HepG2 (cell line): ENCODE data around the gene LIPT1. TPM values are rescaled to one million over a fixed set of nuclear protein-coding genes. Genes with fewer than 3 reads are reported as not detected.

ENCODE experiments used
- CREB1 ChIP-seq, 2 experiments: fragments of 450-650 bp in 1 of 2; IDR thresholded peaks; 2 replicates each; pipeline ENCODE4 v1.6.1; 2016 to 2017; ENCODE audit warnings: control low read depth in 1 of 2, mild to moderate bottlenecking in 1 of 2, missing compliant biosample characterization in 1 of 2, missing genetic modification characterization in 1 of 2
- FLYWCH1 ChIP-seq: sonication (generic); formaldehyde crosslinking; IDR thresholded peaks from 2 replicates; pipeline ENCODE4 v1.8.1; 2023; ENCODE audit warnings: mild to moderate bottlenecking, missing genetic modification reagents
- HNRNPK ChIP-seq: fragments of 200-400 bp; formaldehyde crosslinking; IDR thresholded peaks from 2 replicates; pipeline ENCODE4 v1.6.1; 2018; ENCODE audit warnings: low read length, low read depth, moderate library complexity, mild to moderate bottlenecking; ENCODE audit not compliant: poor library complexity, severe bottlenecking
- ISL2 ChIP-seq: sonication (generic); formaldehyde crosslinking; IDR thresholded peaks from 2 replicates; pipeline ENCODE4 v1.5.0; 2020; ENCODE audit warnings: missing genetic modification reagents
- MIER2 ChIP-seq: IDR thresholded peaks from 2 replicates; pipeline ENCODE4 v1.6.1; 2016; ENCODE audit warnings: missing biosample characterization, missing genetic modification reagents
- PAWR ChIP-seq: sonication (generic); formaldehyde crosslinking; IDR thresholded peaks from 2 replicates; pipeline ENCODE4 v1.4.0; 2020; ENCODE audit warnings: missing genetic modification reagents, mild to moderate bottlenecking, borderline replicate concordance
- STAT5B ChIP-seq: sonication (generic); formaldehyde crosslinking; IDR thresholded peaks from 2 replicates; pipeline ENCODE4 v1.4.0; 2020; ENCODE audit warnings: missing genetic modification reagents
- ZNF333 ChIP-seq: sonication (generic); formaldehyde crosslinking; IDR thresholded peaks from 2 replicates; pipeline ENCODE4 v1.4.0; 2020; ENCODE audit warnings: mild to moderate bottlenecking, missing genetic modification reagents, borderline replicate concordance
- ZNF777 ChIP-seq: sonication (generic); formaldehyde crosslinking; IDR thresholded peaks from 2 replicates; pipeline ENCODE4 v1.4.0; 2020; ENCODE audit warnings: missing genetic modification reagents
- ZNF780A ChIP-seq: sonication (generic); formaldehyde crosslinking; IDR thresholded peaks from 2 replicates; pipeline ENCODE4 v1.8.0; 2022; ENCODE audit warnings: mild to moderate bottlenecking, missing genetic modification reagents, moderate library complexity
- polyA plus RNA-seq, 8 experiments: library from polyadenylated mRNA; depleted of rRNA in 3 of 8; stranded (reverse) in 7 of 8; unstranded in 1 of 8; fragments of >200 nt; fragmentation: Illumina TruSeq in 4 of 8; extraction: Trizol in 4 of 8; gene quantifications; 2 replicates each; pipeline versions ENCODE4 v1.2.1 to v1.2.3, GENCODE V29; 2011 to 2016; ENCODE audit warnings: low read depth in 4 of 8, missing spikeins in 1 of 8, mixed read lengths in 1 of 8; ENCODE audit not compliant: insufficient read depth in 1 of 8
- total RNA-seq, 5 experiments: library from RNA; depleted of rRNA; stranded (reverse); fragments of >200 nt; fragmentation: Illumina TruSeq; extraction: Trizol; gene quantifications; 2 replicates each; pipeline ENCODE4 v1.2.3, GENCODE V29; 2016; ENCODE audit warnings: low read depth in 1 of 5
- TF ChIP-seq, protein P1 (sequence below): sonication (generic); formaldehyde crosslinking; IDR thresholded peaks from 2 replicates; pipeline ENCODE4 v1.4.0; 2020; ENCODE audit warnings: missing genetic modification reagents
- TF ChIP-seq, protein P2 (sequence below): sonication (generic); formaldehyde crosslinking; IDR thresholded peaks from 2 replicates; pipeline ENCODE4 v1.4.0; 2020; ENCODE audit warnings: mild to moderate bottlenecking, missing genetic modification reagents
- TF ChIP-seq, protein P3 (sequence below): IDR thresholded peaks from 2 replicates; pipeline ENCODE4 v1.6.1; 2016
- TF ChIP-seq, protein P4 (sequence below): IDR thresholded peaks from 2 replicates; pipeline ENCODE4 v1.6.1; 2012; ENCODE audit warnings: low read depth, low read length, improper control_type of control experiment
- TF ChIP-seq, protein P5 (sequence below): sonication (generic); formaldehyde crosslinking; IDR thresholded peaks from 2 replicates; pipeline ENCODE4 v1.8.1; 2023; ENCODE audit warnings: mild to moderate bottlenecking, inconsistent platforms, moderate library complexity, missing genetic modification reagents, borderline replicate concordance

LIPT1 gene
- total and polyA plus RNA-seq, 2 of the 13 experiments (the other 11 are each of a cell fraction or from before 2014, with no cell fraction given), result 8.0 to 9.6 TPM

DNA sequence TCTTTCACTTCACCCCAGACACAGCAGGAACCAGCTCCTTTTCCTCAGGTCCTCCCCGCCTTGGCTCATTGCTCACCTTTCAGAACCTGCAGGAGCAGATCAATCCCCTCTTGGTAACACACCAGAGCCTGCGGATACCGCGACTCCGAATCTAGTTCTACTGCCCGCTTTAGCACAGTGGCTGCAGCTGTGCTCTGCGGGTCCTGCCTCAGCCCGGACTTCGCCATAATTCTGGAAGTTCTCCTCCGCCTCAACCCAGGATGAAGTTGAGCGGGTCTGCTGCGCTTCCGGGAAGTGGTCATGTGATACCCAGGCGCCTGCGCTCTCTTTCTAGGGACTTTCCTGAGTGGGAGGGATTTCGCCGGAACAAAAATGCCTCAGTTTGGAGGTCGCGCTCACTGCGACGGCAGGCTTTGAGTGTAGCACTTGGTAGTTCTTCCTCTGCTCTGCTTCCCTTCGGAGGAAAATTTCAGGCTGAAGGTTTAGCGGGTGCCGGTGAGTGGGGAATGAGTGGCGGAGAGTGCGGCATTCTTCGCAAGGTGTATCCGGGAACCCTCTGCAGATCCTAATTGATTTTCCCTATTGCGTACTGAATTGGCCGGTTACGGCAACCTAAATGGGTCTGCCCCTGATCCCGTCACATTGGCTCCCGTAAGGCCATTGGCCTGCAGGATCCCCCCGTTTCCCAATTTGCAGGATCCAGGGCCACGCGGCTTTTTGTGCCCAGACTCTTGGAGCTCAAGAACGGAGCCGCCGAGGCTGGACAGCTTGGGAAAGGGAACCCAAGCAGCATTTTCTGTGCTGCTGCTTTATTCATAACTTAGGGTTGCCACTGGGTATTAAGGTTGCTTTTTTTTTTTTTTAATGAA, 26.2 kb downstream of the LIPT1 start, which contains the start of the genes MITD1 and MRPL30 (continued):
- TF ChIP-seq, protein P1, sequence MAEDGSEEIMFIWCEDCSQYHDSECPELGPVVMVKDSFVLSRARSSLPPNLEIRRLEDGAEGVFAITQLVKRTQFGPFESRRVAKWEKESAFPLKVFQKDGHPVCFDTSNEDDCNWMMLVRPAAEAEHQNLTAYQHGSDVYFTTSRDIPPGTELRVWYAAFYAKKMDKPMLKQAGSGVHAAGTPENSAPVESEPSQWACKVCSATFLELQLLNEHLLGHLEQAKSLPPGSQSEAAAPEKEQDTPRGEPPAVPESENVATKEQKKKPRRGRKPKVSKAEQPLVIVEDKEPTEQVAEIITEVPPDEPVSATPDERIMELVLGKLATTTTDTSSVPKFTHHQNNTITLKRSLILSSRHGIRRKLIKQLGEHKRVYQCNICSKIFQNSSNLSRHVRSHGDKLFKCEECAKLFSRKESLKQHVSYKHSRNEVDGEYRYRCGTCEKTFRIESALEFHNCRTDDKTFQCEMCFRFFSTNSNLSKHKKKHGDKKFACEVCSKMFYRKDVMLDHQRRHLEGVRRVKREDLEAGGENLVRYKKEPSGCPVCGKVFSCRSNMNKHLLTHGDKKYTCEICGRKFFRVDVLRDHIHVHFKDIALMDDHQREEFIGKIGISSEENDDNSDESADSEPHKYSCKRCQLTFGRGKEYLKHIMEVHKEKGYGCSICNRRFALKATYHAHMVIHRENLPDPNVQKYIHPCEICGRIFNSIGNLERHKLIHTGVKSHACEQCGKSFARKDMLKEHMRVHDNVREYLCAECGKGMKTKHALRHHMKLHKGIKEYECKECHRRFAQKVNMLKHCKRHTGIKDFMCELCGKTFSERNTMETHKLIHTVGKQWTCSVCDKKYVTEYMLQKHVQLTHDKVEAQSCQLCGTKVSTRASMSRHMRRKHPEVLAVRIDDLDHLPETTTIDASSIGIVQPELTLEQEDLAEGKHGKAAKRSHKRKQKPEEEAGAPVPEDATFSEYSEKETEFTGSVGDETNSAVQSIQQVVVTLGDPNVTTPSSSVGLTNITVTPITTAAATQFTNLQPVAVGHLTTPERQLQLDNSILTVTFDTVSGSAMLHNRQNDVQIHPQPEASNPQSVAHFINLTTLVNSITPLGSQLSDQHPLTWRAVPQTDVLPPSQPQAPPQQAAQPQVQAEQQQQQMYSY, result no peak; the same call in 1 of the 2 replicates
- TF ChIP-seq, protein P2, sequence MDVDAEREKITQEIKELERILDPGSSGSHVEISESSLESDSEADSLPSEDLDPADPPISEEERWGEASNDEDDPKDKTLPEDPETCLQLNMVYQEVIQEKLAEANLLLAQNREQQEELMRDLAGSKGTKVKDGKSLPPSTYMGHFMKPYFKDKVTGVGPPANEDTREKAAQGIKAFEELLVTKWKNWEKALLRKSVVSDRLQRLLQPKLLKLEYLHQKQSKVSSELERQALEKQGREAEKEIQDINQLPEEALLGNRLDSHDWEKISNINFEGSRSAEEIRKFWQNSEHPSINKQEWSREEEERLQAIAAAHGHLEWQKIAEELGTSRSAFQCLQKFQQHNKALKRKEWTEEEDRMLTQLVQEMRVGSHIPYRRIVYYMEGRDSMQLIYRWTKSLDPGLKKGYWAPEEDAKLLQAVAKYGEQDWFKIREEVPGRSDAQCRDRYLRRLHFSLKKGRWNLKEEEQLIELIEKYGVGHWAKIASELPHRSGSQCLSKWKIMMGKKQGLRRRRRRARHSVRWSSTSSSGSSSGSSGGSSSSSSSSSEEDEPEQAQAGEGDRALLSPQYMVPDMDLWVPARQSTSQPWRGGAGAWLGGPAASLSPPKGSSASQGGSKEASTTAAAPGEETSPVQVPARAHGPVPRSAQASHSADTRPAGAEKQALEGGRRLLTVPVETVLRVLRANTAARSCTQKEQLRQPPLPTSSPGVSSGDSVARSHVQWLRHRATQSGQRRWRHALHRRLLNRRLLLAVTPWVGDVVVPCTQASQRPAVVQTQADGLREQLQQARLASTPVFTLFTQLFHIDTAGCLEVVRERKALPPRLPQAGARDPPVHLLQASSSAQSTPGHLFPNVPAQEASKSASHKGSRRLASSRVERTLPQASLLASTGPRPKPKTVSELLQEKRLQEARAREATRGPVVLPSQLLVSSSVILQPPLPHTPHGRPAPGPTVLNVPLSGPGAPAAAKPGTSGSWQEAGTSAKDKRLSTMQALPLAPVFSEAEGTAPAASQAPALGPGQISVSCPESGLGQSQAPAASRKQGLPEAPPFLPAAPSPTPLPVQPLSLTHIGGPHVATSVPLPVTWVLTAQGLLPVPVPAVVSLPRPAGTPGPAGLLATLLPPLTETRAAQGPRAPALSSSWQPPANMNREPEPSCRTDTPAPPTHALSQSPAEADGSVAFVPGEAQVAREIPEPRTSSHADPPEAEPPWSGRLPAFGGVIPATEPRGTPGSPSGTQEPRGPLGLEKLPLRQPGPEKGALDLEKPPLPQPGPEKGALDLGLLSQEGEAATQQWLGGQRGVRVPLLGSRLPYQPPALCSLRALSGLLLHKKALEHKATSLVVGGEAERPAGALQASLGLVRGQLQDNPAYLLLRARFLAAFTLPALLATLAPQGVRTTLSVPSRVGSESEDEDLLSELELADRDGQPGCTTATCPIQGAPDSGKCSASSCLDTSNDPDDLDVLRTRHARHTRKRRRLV, result no peak
- TF ChIP-seq PAWR (CRISPR knock-in tag) (no peak), ISL2 (peak; percentile 81; the same call in 1 of the 2 replicates), STAT5B (CRISPR knock-in tag) (0 out of 2 replicates have a peak, but pooled peaks have one; percentile 50), HNRNPK (no peak), CREB1 (IDR thresholded peaks at IDR 0.05) (peak; percentile 57; the same call in 1 of the 2 replicates), CREB1 (CRISPR knock-in tag; IDR thresholded peaks at IDR 0.05) (peak; percentile 93), ZNF780A (CRISPR knock-in tag) (peak; percentile 75; the same call in 1 of the 2 replicates), FLYWCH1 (CRISPR knock-in tag) (peak; percentile 38; the same call in 1 of the 2 replicates), ZNF333 (no peak), ZNF777 (CRISPR knock-in tag) (peak; percentile 83), MIER2 (peak; percentile 75)
- TF ChIP-seq, protein P3, sequence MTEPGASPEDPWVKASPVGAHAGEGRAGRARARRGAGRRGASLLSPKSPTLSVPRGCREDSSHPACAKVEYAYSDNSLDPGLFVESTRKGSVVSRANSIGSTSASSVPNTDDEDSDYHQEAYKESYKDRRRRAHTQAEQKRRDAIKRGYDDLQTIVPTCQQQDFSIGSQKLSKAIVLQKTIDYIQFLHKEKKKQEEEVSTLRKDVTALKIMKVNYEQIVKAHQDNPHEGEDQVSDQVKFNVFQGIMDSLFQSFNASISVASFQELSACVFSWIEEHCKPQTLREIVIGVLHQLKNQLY, result peak; percentile 55; the same call in 1 of the 2 replicates
- TF ChIP-seq, protein P4, sequence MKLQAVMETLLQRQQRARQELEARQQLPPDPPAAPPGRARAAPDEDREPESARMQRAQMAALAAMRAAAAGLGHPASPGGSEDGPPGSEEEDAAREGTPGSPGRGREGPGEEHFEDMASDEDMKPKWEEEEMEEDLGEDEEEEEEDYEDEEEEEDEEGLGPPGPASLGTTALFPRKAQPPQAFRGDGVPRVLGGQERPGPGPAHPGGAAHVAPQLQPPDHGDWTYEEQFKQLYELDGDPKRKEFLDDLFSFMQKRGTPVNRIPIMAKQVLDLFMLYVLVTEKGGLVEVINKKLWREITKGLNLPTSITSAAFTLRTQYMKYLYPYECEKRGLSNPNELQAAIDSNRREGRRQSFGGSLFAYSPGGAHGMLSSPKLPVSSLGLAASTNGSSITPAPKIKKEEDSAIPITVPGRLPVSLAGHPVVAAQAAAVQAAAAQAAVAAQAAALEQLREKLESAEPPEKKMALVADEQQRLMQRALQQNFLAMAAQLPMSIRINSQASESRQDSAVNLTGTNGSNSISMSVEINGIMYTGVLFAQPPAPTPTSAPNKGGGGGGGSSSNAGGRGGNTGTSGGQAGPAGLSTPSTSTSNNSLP, result peak; percentile 32; the same call in 1 of the 2 replicates
- TF ChIP-seq, protein P5, sequence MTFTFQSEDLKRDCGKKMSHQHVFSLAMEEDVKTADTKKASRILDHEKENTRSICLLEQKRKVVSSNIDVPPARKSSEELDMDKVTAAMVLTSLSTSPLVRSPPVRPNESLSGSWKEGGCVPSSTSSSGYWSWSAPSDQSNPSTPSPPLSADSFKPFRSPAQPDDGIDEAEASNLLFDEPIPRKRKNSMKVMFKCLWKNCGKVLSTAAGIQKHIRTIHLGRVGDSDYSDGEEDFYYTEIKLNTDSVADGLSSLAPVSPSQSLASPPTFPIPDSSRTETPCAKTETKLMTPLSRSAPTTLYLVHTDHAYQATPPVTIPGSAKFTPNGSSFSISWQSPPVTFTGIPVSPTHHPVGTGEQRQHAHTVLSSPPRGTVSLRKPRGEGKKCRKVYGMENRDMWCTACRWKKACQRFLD (CRISPR knock-in tag), result peak; percentile 97
